ENCODE data around the gene GRID1.

Gene GRID1

GRCh38 chr10:85950921-85951320 lies 415.7 kb downstream of the GRID1 start:
- H3K18ac ChIP-seq (ENCODE audit: low read depth in 1 of 2, low read length in 2 of 2): no peak overlapping the region
- DNase-seq: no peak
- WGBS: 60% methylated on average over 2 of the region's 2 CpGs

GRCh38 chr10:85946713-85947326 lies 419.8 kb downstream of the GRID1 start:
- Histone ChIP-seq H3K14ac (ENCODE audit: low read length in 2 of 2) (no peak overlapping the region), H3K27ac (ENCODE audit: low read length, poor library complexity, severe bottlenecking) (no peak overlapping the region), H2BK5ac (ENCODE audit: low read depth, low read length, poor library complexity, severe bottlenecking) (no peak overlapping the region), H2BK12ac (ENCODE audit: low read length in 2 of 2) (no peak overlapping the region), H3K9ac (ENCODE audit: low read length) (no peak overlapping the region), H2BK120ac (ENCODE audit: low read depth, low read length) (no peak overlapping the region), H3K9me3 (ENCODE audit: control insufficient read depth, low read length) (no peaks in the 10 kb centered on the region), H3K4me3 (ENCODE audit: insufficient read depth in 1 of 2, low read depth in 1 of 2, low read length in 2 of 2) (no peak overlapping the region), H3K4me2 (ENCODE audit: low read length, poor library complexity, severe bottlenecking) (no peak overlapping the region), H4K91ac (ENCODE audit: low read length) (no peak overlapping the region), H4K8ac (ENCODE audit: low read length) (no peak overlapping the region), H2AFZ (ENCODE audit: low read depth, low read length) (no peak overlapping the region), H3K36me3 (ENCODE audit: control insufficient read depth in 1 of 2, insufficient read depth in 2 of 2, low read depth in 1 of 2, low read length in 2 of 2) (no peaks in the 10 kb centered on the region), H2BK15ac (ENCODE audit: low read depth, poor library complexity, severe bottlenecking) (no peak overlapping the region), H3K79me1 (replicated peaks; ENCODE audit: low read length, poor library complexity, severe bottlenecking) (no peaks in the 10 kb centered on the region), H2AK5ac (ENCODE audit: low read length, severe bottlenecking) (no peak overlapping the region), H3K4me1 (ENCODE audit: control insufficient read depth, insufficient read depth, low read depth, low read length) (no peaks in the 10 kb centered on the region), H3K4ac (ENCODE audit: low read depth in 1 of 2, low read length in 2 of 2) (no peak overlapping the region), H3K27me3 (ENCODE audit: control insufficient read depth in 1 of 2, insufficient read depth in 1 of 2, low read length in 2 of 2) (no peaks in the 10 kb centered on the region), H3K23ac (ENCODE audit: low read length in 2 of 2) (no peak overlapping the region), H3K18ac (ENCODE audit: low read depth in 1 of 2, low read length in 2 of 2) (no peak overlapping the region)
- DNase-seq: no peak
- WGBS: 89% methylated on average over 6 of the region's 7 CpGs

More at GRCh38 chr10:85950921-85951320, 415.7 kb downstream of the GRID1 start:
- H3K9ac ChIP-seq (ENCODE audit: low read length): no peak overlapping the region
- H2BK15ac ChIP-seq (ENCODE audit: low read depth, poor library complexity, severe bottlenecking): no peak overlapping the region
- no peak overlapping the region for H4K8ac ChIP-seq (ENCODE audit: low read length)
- H3K14ac ChIP-seq (ENCODE audit: low read length in 2 of 2): no peak overlapping the region
- no peak overlapping the region for H3K23ac ChIP-seq (ENCODE audit: low read length in 2 of 2)
- no peaks in the 10 kb centered on the region for H3K4me1 ChIP-seq (ENCODE audit: control insufficient read depth, insufficient read depth, low read depth, low read length)
- no peak overlapping the region for H3K4me3 ChIP-seq (ENCODE audit: insufficient read depth in 1 of 2, low read depth in 1 of 2, low read length in 2 of 2)
- H4K91ac ChIP-seq (ENCODE audit: low read length): no peak overlapping the region
- no peak overlapping the region for H2BK12ac ChIP-seq (ENCODE audit: low read length in 2 of 2)
- no peak overlapping the region for H2BK120ac ChIP-seq (ENCODE audit: low read depth, low read length)
- H2AK5ac ChIP-seq (ENCODE audit: low read length, severe bottlenecking): no peak overlapping the region
- H3K36me3 ChIP-seq (ENCODE audit: control insufficient read depth in 1 of 2, insufficient read depth in 2 of 2, low read depth in 1 of 2, low read length in 2 of 2): no peaks in the 10 kb centered on the region
- no peak overlapping the region for H3K4me2 ChIP-seq (ENCODE audit: low read length, poor library complexity, severe bottlenecking)
- H3K27ac ChIP-seq (ENCODE audit: low read length, poor library complexity, severe bottlenecking): no peak overlapping the region
- H3K79me1 ChIP-seq (replicated peaks; ENCODE audit: low read length, poor library complexity, severe bottlenecking): no peaks in the 10 kb centered on the region
- no peak overlapping the region for H2AFZ ChIP-seq (ENCODE audit: low read depth, low read length)
- H3K27me3 ChIP-seq (ENCODE audit: control insufficient read depth in 1 of 2, insufficient read depth in 1 of 2, low read length in 2 of 2): no peaks in the 10 kb centered on the region
- H2BK5ac ChIP-seq (ENCODE audit: low read depth, low read length, poor library complexity, severe bottlenecking): no peak overlapping the region
- H3K9me3 ChIP-seq (ENCODE audit: control insufficient read depth, low read length): no peaks in the 10 kb centered on the region
- H3K4ac ChIP-seq (ENCODE audit: low read depth in 1 of 2, low read length in 2 of 2): no peak overlapping the region

- H3K4me3 ChIP-seq (ENCODE audit: insufficient read depth in 1 of 2, low read depth in 1 of 2, low read length in 2 of 2): no peak overlapping the region
- no peak overlapping the region for H3K18ac ChIP-seq (ENCODE audit: low read depth in 1 of 2, low read length in 2 of 2)
- H3K14ac ChIP-seq (ENCODE audit: low read length in 2 of 2): no peak overlapping the region
- H3K79me1 ChIP-seq (replicated peaks; ENCODE audit: low read length, poor library complexity, severe bottlenecking): no peaks in the 10 kb centered on the region
- no peak overlapping the region for H3K4me2 ChIP-seq (ENCODE audit: low read length, poor library complexity, severe bottlenecking)
- H2BK15ac ChIP-seq (ENCODE audit: low read depth, poor library complexity, severe bottlenecking): no peak overlapping the region
- no peak overlapping the region for H2BK5ac ChIP-seq (ENCODE audit: low read depth, low read length, poor library complexity, severe bottlenecking)
- H3K4me1 ChIP-seq (ENCODE audit: control insufficient read depth, insufficient read depth, low read depth, low read length): no peaks in the 10 kb centered on the region
- no peaks in the 10 kb centered on the region for H3K36me3 ChIP-seq (ENCODE audit: control insufficient read depth in 1 of 2, insufficient read depth in 2 of 2, low read depth in 1 of 2, low read length in 2 of 2)
- no peaks in the 10 kb centered on the region for H3K9me3 ChIP-seq (ENCODE audit: control insufficient read depth, low read length)
- H4K91ac ChIP-seq (ENCODE audit: low read length): no peak overlapping the region
- WGBS: 80% methylated on average over 1 of the region's 1 CpG
- H2AK5ac ChIP-seq (ENCODE audit: low read length, severe bottlenecking): no peak overlapping the region
- H2BK120ac ChIP-seq (ENCODE audit: low read depth, low read length): no peak overlapping the region
- no peak overlapping the region for H2BK12ac ChIP-seq (ENCODE audit: low read length in 2 of 2)
- no peak overlapping the region for H3K23ac ChIP-seq (ENCODE audit: low read length in 2 of 2)
- H2AFZ ChIP-seq (ENCODE audit: low read depth, low read length): no peak overlapping the region
- no peak overlapping the region for H3K27ac ChIP-seq (ENCODE audit: low read length, poor library complexity, severe bottlenecking)
- DNase-seq: no peak
- no peak overlapping the region for H3K9ac ChIP-seq (ENCODE audit: low read length)
- no peak overlapping the region for H3K4ac ChIP-seq (ENCODE audit: low read depth in 1 of 2, low read length in 2 of 2)
- H3K27me3 ChIP-seq (ENCODE audit: control insufficient read depth in 1 of 2, insufficient read depth in 1 of 2, low read length in 2 of 2): no peaks in the 10 kb centered on the region
- no peak overlapping the region for H4K8ac ChIP-seq (ENCODE audit: low read length)
These were observed 430.4 kb downstream of the GRID1 start for GRCh38 chr10:85936161-85936560.

GRCh38 chr10:85934586-85934985 lies 432.0 kb downstream of the GRID1 start:
- Histone ChIP-seq H4K91ac (ENCODE audit: low read length) (no peak overlapping the region), H4K8ac (ENCODE audit: low read length) (no peak overlapping the region), H3K79me1 (replicated peaks; ENCODE audit: low read length, poor library complexity, severe bottlenecking) (no peaks in the 10 kb centered on the region), H2BK12ac (ENCODE audit: low read length in 2 of 2) (no peak overlapping the region), H3K23ac (ENCODE audit: low read length in 2 of 2) (no peak overlapping the region), H2AFZ (ENCODE audit: low read depth, low read length) (no peak overlapping the region), H3K4me1 (ENCODE audit: control insufficient read depth, insufficient read depth, low read depth, low read length) (no peaks in the 10 kb centered on the region), H3K4ac (ENCODE audit: low read depth in 1 of 2, low read length in 2 of 2) (no peak overlapping the region), H2BK120ac (ENCODE audit: low read depth, low read length) (no peak overlapping the region), H3K14ac (ENCODE audit: low read length in 2 of 2) (no peak overlapping the region), H3K4me3 (ENCODE audit: insufficient read depth in 1 of 2, low read depth in 1 of 2, low read length in 2 of 2) (no peak overlapping the region), H3K4me2 (ENCODE audit: low read length, poor library complexity, severe bottlenecking) (no peak overlapping the region), H2BK15ac (ENCODE audit: low read depth, poor library complexity, severe bottlenecking) (no peak overlapping the region), H3K27me3 (ENCODE audit: control insufficient read depth in 1 of 2, insufficient read depth in 1 of 2, low read length in 2 of 2) (no peaks in the 10 kb centered on the region), H3K18ac (ENCODE audit: low read depth in 1 of 2, low read length in 2 of 2) (no peak overlapping the region), H3K27ac (ENCODE audit: low read length, poor library complexity, severe bottlenecking) (no peak overlapping the region), H2AK5ac (ENCODE audit: low read length, severe bottlenecking) (no peak overlapping the region), H2BK5ac (ENCODE audit: low read depth, low read length, poor library complexity, severe bottlenecking) (no peak overlapping the region), H3K36me3 (ENCODE audit: control insufficient read depth in 1 of 2, insufficient read depth in 2 of 2, low read depth in 1 of 2, low read length in 2 of 2) (no peaks in the 10 kb centered on the region), H3K9me3 (ENCODE audit: control insufficient read depth, low read length) (no peaks in the 10 kb centered on the region), H3K9ac (ENCODE audit: low read length) (no peak overlapping the region)
- WGBS: 74% methylated on average over 2 of the region's 3 CpGs
- no peak for DNase-seq

Measured in mesenchymal stem cell (in vitro differentiated cells and primary cell).